Measurements from ENCODE around the gene SLC4A11.

GRCh38 chr20:3240776-3241363 is 1.9 kb upstream of the SLC4A11 start:
- TF ChIP-seq, protein P1, sequence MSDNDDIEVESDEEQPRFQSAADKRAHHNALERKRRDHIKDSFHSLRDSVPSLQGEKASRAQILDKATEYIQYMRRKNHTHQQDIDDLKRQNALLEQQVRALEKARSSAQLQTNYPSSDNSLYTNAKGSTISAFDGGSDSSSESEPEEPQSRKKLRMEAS (IDR thresholded peaks at IDR 0.05) = no peak
- no peak for TF ChIP-seq EP300 (IDR thresholded peaks at IDR 0.05; ENCODE audit: borderline replicate concordance)
